COLO829 (cell line): Measurements from ENCODE around the gene DLAT.
A peak's percentile ranks its signal among the peaks of the same experiment; 100 is the strongest.
"Not testable (repeated sequence)": the region's sequence is repeated elsewhere in the genome, so short reads cannot be mapped to it uniquely, and the experiment has no call there.

ENCODE experiments used
- DNase-seq: peaks from one replicate; pipeline ENCODE4 v3.0.0; 2012; ENCODE audit warnings: low spot score

The DLAT gene

DNA sequence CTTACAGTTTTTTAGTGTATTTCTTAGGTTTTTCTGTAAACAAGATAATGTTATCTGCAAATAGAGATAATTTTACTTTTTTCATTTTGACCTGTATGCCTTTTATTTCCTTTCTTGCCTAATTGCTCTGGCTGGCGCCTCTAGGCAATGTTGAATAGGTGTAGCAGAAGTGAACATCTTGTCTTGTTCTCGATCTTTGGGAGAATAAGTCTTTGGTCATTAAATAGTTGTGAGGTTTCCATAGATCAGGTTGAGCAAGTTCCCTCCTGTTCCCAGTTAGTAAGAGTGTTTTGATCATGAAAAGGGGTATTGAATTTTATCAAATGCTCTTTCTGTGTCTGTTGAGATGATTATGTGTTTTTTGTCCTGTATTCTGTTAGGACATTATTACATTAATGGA, 24.6 kb downstream of the DLAT start:
- DNase-seq: no peak

DNA sequence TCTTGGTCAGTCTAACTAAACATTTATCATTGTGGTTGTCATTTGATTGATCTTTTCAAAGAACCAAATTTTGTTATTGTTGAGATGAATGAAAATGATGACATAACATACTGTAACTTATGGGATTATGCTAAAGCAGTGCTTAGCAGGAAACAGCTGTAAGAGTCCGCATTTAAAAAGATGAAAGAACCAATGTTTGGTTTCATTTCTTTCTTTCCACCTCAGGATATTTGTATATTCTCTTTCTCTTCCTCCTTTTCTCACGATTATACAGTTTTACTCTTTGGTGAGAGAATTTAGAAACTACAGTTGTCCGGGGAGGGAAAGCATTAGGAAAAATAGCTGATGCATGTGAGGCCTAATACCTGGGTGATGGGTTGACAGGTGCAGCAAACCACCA, 25.5 kb downstream of the DLAT start:
- DNase-seq: no peak

DNA sequence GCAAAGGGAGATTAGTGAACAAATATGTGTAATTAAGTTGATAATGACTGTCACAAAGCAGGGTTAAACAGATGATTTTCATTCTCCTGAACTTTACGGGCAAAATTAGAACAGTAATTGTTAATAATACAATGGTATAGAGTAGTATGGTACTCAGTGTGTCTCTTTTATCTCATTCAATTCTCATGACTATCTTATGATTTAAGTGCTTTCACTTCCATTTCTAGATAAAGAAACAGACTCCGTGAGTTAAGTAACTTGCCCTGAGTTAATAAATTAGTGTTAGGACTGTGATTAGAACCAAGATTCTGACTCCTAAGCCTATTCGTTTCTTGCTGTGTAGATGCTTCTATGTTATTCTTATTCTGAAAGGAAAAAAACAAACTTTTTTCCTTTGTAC, 26.6 kb downstream of the DLAT start:
- DNase-seq: no peak

DNA sequence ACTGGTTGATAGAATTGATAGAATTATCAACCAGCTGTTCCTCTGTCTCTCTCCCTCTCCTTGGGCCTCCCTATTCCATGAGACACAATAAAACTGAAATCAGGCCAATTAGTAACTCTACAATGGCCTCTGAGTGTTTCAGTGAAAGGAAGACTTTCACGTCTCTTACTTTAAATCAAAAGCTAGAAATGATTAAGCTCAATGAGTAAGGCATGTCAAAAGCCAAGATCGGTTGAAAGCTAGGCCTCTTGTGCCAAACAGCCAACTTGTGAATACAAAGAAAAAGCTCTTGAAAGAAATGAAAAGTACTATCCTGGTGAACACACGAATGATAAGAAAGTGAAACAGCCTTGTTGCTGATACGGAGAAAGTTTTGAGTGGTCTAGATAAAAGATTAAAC, 32.0 kb downstream of the DLAT start:
- no peak for DNase-seq

DNA sequence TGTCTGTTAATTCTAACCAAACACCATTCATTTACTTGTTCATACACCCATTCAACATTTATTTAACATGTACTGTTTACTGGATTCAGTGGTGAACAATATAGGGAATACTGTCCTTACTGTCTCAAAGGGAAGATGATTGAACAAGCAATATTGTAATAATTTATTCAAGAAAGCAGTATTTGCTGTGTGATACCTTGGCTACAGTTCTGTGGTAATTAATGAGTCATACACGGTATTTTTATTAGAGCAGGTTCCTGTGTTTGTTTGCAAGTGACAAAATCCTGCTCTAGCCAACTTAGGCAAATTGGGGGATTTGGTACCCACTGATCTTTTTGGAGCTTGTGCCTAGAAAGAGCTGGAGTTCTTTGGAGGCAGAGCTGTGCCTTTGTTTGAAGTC, 32.9 kb downstream of the DLAT start:
- no peak for DNase-seq

DNA sequence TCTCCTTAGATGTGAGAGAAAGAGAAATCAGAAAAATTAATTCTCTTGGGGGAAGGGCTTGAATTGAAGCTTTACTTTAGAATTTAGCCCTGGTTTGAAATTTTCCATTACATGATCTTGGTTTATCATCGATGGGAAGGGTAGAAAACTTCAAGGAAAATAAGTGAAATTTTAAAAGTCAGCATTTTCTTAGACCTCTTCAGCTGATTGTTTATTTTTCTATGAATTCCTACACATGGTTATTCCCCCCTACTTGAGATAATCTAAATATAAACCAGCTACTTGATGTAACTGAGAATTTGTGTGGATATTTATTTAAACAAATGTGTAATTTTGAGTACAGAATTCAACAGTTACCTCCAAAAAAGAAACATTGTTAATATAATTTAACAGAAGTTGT, 37.7 kb downstream of the DLAT start:
- no peak for DNase-seq

DNA sequence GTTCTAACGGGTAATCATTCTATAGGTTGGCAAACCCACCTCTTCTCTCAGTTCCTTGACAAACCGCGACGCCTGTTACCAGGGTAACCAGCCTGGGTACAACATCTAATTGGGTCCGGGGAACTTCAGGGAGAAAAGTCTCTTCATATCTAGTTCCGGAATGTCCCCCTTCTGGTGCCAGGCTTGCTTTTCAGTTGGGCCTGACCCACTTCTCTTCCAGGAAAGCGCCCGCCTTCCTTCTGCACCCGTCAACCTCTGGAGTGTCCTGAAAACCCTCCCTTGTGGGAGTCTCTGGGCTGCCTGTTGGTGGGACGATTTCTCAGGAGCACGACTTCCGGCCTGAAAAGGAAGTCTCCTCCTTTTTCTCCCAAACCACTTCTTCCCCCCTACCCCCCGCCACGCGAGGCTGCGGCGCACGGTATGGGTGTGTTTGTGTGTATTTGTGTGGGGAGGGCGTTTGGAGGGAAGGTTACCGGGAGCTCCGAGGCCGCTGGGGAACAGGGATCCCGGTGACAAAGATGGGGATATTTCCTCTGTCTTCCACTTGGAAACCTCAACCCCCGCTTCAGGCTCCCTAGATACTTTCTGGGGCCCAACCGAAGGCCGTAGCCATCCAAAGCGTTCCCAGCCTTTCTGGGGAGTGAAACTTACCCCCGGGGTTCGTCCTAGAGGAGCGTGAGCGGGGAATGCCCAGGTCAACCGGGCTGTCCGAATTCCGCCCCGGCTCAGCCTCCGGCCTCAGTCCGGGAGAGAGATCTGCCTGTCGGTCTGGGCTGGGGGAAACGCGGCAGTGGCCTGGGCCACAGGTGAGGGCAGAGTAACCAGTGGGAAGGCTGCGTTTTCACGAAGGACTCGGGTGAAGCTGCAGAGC, 49.0 kb downstream of the DLAT start, which contains the start of the genes NKAPD1 and PIH1D2:
TSS of gene NKAPD1 (plus strand) at position 359 of the 871 bp plus-strand sequence. CDS start 1,276 bp downstream, outside the sequence.
TSS of gene PIH1D2 (minus strand) at position 77 of the 871 bp plus-strand sequence. CDS start 843 bp downstream, outside the sequence.
- peak; percentile 92 for DNase-seq

DNA sequence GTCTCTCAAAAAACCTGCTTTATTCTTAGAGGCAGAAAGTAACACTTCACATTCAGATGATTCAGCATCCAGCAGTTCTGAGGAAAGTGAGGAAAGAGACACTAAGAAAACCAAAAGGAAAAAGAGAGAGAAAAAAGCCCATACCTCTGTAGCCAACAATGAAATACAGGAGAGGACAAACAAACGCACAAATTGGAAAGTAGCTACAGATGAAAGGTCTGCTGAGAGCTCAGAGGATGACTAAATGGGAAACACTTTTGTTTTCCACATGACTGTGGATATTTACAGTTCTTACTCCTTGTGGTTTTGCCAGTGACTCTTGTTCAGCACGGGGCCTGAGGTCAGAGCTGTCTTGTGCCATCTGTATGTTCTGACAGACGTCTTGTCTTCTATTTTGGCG, 57.5 kb downstream of the DLAT start:
- no peak for DNase-seq

DNA sequence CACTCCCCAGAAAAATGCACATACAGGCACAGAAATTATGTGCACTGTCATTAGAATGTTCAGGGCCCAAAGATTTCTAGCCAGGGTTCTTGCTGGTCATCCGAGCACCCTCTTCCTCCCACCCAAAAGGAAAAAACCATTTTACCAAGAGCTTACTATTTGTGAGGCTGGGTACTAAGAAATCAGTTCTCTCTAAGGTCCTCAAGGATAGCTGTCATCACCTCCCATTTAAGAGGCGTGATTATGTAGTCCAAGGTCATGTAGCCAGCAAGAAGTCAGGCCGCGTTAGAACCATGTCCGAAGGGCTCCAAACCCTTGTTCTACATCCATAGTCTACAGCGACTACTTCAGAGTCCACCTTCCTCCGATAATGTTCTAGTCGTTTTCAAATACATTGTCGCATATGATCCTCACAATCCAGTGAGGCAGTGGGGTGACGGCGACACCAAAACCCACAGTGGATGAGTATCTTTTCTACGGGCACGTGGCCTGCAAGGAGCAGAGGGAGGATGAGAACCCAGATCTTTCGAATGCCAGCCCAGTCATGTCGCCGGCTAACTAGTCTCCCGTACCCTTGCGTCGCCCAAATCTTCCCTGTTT, 60.7 kb downstream of the DLAT start:
- DNase-seq: peak; percentile 37

DNA sequence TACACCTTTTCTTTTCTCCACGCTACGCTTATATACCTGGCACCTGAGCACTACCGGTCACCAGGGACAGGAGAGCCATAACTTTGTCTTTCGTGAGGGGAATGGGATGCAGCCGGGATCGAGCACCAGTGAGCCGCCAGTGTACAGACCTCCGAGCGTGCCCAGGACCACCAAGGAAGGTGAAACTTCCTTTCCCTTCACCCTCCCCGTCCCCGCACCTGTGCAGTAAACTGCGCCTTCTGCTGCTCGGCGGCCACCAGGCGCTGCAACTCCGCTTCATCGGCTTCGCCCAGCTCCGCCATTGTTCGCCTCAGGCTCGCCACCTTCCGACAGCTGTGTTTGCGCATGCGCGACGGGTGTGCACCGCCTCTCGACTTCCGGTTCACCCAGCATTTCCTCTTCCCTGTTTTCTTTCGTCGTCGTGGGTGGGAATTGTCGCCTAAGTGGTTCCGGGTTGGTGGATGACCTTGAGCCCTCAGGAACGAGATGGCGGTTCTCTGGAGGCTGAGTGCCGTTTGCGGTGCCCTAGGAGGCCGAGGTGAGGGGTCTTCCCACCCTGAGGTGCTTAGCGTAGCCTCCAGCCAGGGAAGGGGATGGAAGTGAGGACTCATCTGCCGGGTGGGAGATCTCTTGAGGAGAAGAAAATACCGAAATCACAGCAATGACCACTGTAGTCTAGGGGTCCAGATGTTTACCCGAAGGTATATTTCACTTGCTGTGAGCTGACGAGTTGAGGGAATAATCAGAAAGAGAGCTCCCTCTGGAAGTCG, 61.4 kb downstream of the DLAT start, which contains the start of the genes SDHD and TIMM8B:
TSS of gene SDHD (plus strand) at position 452 of the 770 bp plus-strand sequence. CDS start at position 487, 35 bp downstream.
TSS of gene TIMM8B (minus strand) at position 335 of the 770 bp plus-strand sequence. CDS start at position 302, 33 bp downstream.
- peak; percentile 99 for DNase-seq

DNA sequence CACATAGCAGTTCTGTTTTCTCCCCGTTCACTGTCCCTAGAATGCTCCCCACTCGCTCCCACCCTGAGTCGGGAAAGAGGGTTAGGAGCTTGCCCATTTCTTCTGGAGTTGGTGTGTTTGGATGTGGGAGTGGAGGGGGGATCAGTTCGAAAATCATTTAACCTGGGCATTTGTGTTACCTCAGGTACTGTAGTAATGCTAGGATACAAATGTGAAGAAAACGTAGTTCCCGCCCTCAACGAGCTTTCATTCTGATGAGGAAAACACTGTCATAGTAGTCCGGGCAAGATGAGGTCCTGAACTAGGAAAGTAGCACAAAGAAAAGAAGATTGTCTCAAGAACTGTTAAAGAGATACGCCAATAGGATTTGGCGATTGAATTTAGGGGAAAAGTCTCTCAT, 62.0 kb downstream of the DLAT start:
- no peak for DNase-seq

DNA sequence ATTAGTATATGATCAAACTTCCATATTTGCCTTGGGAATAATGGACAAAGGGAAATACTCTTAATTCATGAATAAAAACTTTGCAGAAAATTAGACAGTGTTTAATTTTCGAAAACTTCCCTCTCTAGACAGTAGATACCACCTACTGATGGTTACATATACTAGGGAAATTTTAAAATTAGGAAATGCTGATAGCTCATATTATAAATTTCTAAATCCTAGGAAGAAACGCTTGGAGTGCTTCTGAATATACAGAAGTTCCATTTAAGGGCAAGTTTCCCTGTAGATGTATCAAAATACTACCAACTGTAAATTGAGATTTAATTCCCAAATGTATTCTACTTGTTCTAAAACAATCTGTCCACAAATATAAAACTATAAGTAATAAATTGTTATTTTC, 70.1 kb downstream of the DLAT start:
- DNase-seq: not testable (repeated sequence)

DNA sequence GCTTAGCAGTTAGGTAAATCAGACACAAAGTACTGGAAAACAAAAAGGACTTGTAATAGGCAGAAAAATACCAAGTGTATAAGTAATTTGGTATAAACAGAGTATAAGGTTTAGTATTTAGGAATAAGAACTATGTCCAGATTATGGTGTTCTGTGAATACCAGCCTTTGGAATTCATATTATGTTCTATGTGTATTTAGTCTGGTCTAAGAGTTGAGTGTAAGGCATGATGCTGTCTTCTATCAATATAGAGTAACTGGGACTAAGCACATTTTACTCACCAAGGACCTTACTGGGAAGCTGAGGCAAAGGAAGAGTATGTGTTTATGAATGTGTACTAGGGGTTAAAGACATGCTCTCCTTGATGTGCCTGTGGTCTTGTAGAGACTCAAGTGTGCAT, 71.0 kb downstream of the DLAT start:
- no peak for DNase-seq

DNA sequence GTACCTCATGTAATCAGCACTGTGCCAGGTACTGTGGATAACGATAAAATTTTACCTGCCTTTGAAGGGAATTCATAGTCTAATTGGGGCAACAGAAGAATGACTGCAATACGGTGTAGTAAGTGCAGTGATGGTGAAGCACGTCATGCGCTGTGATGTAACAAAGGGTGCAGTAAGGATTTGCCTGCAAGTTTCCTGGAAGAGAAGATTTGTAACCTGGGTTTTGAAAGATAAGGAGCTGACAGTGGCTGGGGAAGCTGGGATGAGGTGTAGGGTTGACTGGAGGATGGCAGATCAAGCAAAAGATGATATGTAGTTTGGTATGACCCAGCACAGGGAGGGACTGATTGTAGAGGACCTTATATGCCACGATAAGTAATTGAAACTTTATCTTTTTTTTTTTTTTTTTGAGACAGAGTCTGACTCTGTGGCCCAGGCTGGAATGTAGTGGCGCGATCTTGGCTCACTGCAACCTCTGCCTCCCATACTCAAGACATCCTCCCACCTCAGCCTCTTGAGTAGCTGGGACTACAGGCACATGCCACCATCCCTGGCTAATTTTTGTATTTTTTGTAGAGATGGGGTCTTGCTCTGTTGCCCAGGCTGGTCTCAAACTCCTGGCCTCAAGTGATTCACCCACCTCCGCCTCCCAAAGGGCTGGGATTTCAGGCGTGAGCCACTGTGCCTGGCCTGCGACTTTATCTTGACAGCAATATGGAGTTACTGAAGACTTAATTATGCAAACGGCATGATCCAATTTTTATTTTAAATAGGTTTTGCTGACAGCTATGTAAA, 72.7 kb downstream of the DLAT start:
- DNase-seq: no peak

DNA sequence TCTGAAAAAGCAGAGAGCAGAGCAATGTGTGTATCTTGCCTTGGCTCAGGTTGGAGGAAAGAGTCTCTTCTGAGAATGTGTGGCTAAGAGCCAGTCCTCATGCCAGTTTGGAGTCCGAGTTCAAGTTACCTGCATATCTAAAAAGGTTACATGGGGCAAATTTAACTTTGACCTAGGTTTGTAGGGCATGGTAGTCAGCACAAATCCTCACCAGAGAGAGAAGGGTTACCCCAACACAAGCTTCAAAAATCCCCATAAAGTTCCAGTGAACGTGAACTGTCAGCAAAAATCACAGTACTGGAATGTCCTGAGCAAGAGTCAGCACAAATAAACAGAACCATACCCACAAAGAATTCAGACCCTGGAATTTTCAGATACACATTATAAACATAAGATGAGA, 75.3 kb downstream of the DLAT start:
- DNase-seq: no peak

DNA sequence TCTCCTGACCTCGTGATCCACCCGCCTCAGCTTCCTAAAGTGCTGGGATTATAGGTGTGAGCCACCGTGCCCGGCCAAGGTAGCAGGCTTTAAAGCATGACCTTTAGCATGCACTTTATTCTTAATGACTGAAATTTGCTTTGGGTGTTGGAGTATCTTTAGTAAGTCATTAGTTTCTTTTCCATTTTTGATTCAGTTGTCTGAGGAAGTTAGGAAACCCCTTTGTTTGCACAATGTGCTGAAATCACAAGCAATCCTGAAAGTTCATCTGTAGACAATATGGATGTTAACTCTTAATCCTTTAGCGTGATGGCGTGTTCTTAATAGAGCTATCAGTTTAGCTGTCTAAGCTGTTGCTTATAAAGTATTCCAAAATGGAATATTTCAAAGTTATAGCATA, 78.2 kb downstream of the DLAT start:
- no peak for DNase-seq

DNA sequence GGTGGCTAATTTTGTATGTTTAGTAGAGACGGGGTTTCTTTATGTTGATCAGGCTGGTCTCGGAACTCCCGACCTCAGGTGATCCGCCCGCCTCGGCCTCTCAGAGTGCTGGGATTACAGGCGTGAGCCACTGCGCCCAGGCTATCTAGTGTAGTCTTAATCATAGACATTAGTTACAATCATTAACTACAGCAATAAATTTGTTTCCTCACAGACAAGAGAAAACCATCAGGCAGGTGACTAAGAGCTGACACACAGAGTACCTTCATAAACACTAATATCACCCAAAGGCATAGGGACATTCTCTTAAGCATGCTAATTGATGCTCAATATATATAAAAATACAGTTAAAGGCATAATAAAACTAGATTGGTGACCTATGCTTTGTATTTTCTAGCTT, 80.9 kb downstream of the DLAT start:
- no peak for DNase-seq
